Neural progenitor cell (in vitro differentiated cells): ENCODE results near the gene STUB1. TPM values are rescaled to one million over a fixed set of nuclear protein-coding genes. Genes with fewer than 3 reads are reported as not detected.

ENCODE experiments used
- DNase-seq: peaks from one replicate; pipeline ENCODE4 v3.0.0-alpha.2; 2016; ENCODE audit warnings: low spot score
- H2AFZ ChIP-seq: fragments of 200-600 bp; sonication (generic); replicated peaks from 2 replicates; pipeline ENCODE4 v1.6.1; 2016; ENCODE audit warnings: antibody characterized with exemption
- H3F3A ChIP-seq: fragments of 200-600 bp; sonication (generic); 2 replicates; pipeline ENCODE4 v1.6.1; 2016; ENCODE audit warnings: antibody characterized with exemption, low read depth
- H3K27ac ChIP-seq: fragments of 200-600 bp; sonication (generic); 2 replicates; pipeline ENCODE4 v1.5.1; 2016; ENCODE audit warnings: mild to moderate bottlenecking
- H3K27me3 ChIP-seq: fragments of 200-600 bp; sonication (generic); 2 replicates; pipeline ENCODE4 v1.6.1; 2016; ENCODE audit warnings: mild to moderate bottlenecking, moderate library complexity
- H3K36me3 ChIP-seq: fragments of 200-600 bp; sonication (generic); 2 replicates; pipeline ENCODE4 v1.5.1; 2016
- H3K4me1 ChIP-seq: fragments of 200-600 bp; sonication (generic); 2 replicates; pipeline ENCODE4 v1.6.1; 2016; ENCODE audit warnings: mixed run types
- H3K4me2 ChIP-seq: fragments of 200-600 bp; sonication (generic); 2 replicates; pipeline ENCODE4 v1.6.1; 2016
- H3K4me3 ChIP-seq: fragments of 200-600 bp; sonication (generic); 2 replicates; pipeline ENCODE4 v1.5.1; 2016
- H3K79me2 ChIP-seq: fragments of 200-600 bp; sonication (generic); 2 replicates; pipeline ENCODE4 v1.6.1; 2016; ENCODE audit warnings: low read depth
- H3K9ac ChIP-seq: fragments of 200-600 bp; sonication (generic); 2 replicates; pipeline ENCODE4 v1.6.1; 2016
- H3K9me3 ChIP-seq: fragments of 200-600 bp; sonication (generic); 2 replicates; pipeline ENCODE4 v1.5.1; 2016; ENCODE audit warnings: low read depth
- H4K20me1 ChIP-seq: fragments of 200-600 bp; sonication (generic); 2 replicates; pipeline ENCODE4 v1.6.1; 2016; ENCODE audit warnings: low read depth
- H3K27ac Mint-ChIP-seq: 3 replicates; pipeline ENCODE4 v1.8.0; 2021; ENCODE audit warnings: mixed read lengths
- H3K27me3 Mint-ChIP-seq: 2 replicates; pipeline ENCODE4 v1.8.0; 2022; ENCODE audit warnings: low read depth, mild to moderate bottlenecking, inconsistent platforms, moderate library complexity, mixed read lengths; ENCODE audit not compliant: insufficient read depth
- H3K36me3 Mint-ChIP-seq: 3 replicates; pipeline ENCODE4 v1.8.0; 2021; ENCODE audit warnings: mixed read lengths
- H3K4me1 Mint-ChIP-seq: 3 replicates; pipeline ENCODE4 v1.8.0; 2021; ENCODE audit warnings: mixed read lengths
- H3K4me3 Mint-ChIP-seq: 3 replicates; pipeline ENCODE4 v1.8.0; 2021; ENCODE audit warnings: mild to moderate bottlenecking, moderate library complexity, mixed read lengths
- H3K9me3 Mint-ChIP-seq: 3 replicates; pipeline ENCODE4 v1.8.0; 2020; ENCODE audit warnings: mixed read lengths
- EZH2 ChIP-seq: fragments of 200-600 bp; sonication (generic); IDR thresholded peaks from 2 replicates; pipeline ENCODE4 v1.6.1; 2017; ENCODE audit warnings: antibody characterized with exemption, mild to moderate bottlenecking, moderate library complexity
- EZH2phosphoT487 ChIP-seq: fragments of 200-600 bp; sonication (generic); IDR thresholded peaks from 2 replicates; pipeline ENCODE4 v1.6.1; 2017; ENCODE audit warnings: antibody characterized with exemption
- total RNA-seq: library from RNA; depleted of rRNA; stranded (reverse); fragments of >200 nt; gene quantifications from 2 replicates; pipeline ENCODE4 v1.2.3, GENCODE V29; 2015; ENCODE audit warnings: low replicate concordance
- TF ChIP-seq, protein P1 (sequence below): fragments of 200-600 bp; sonication (generic); IDR thresholded peaks from 2 replicates; pipeline ENCODE4 v1.5.1; 2017; ENCODE audit warnings: antibody characterized with exemption, mild to moderate bottlenecking

Gene STUB1
- total RNA-seq, 1 donor from 2014 or later, result 27.0 TPM

- H3K27me3 ChIP-seq, result peaks cover 8% of the 10 kb centered on the region
- no peak overlapping the region for H3K4me3 ChIP-seq
- H3F3A ChIP-seq, result peaks cover 30% of the 10 kb centered on the region
- no peaks in the 10 kb centered on the region for H3K9me3 ChIP-seq
- H3K4me3 Mint-ChIP-seq, result peak overlapping the region; percentile 89
- H3K4me2 ChIP-seq, result no peak overlapping the region
- no peaks in the 10 kb centered on the region for H3K36me3 ChIP-seq
- H3K36me3 Mint-ChIP-seq, result peaks cover 2% of the 10 kb centered on the region
- H2AFZ ChIP-seq, result no peak overlapping the region
- TF ChIP-seq EZH2phosphoT487 (no peak), EZH2 (no peak)
- TF ChIP-seq, protein P1, sequence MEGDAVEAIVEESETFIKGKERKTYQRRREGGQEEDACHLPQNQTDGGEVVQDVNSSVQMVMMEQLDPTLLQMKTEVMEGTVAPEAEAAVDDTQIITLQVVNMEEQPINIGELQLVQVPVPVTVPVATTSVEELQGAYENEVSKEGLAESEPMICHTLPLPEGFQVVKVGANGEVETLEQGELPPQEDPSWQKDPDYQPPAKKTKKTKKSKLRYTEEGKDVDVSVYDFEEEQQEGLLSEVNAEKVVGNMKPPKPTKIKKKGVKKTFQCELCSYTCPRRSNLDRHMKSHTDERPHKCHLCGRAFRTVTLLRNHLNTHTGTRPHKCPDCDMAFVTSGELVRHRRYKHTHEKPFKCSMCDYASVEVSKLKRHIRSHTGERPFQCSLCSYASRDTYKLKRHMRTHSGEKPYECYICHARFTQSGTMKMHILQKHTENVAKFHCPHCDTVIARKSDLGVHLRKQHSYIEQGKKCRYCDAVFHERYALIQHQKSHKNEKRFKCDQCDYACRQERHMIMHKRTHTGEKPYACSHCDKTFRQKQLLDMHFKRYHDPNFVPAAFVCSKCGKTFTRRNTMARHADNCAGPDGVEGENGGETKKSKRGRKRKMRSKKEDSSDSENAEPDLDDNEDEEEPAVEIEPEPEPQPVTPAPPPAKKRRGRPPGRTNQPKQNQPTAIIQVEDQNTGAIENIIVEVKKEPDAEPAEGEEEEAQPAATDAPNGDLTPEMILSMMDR, result no peak
- peaks cover 10% of the 10 kb centered on the region for H3K27me3 Mint-ChIP-seq
- H3K27ac ChIP-seq, result no peak overlapping the region
- no peaks in the 10 kb centered on the region for H3K9me3 Mint-ChIP-seq
- DNase-seq, result no peak
- H3K4me1 ChIP-seq, result peaks cover 37% of the 10 kb centered on the region
- peak overlapping the region; percentile 57 for H3K27ac Mint-ChIP-seq
- no peaks in the 10 kb centered on the region for H3K79me2 ChIP-seq
- H4K20me1 ChIP-seq, result peaks cover 60% of the 10 kb centered on the region
- no peak overlapping the region for H3K9ac ChIP-seq
- H3K4me1 Mint-ChIP-seq, result peaks cover 31% of the 10 kb centered on the region
Observed at GRCh38 chr16:718922-719321, 38.7 kb downstream of the STUB1 start.

- H4K20me1 ChIP-seq, result peaks cover 60% of the 10 kb centered on the region
- no peaks in the 10 kb centered on the region for H3K9me3 ChIP-seq
- no peak for TF ChIP-seq EZH2
- TF ChIP-seq, protein P1, result peak; percentile 19
- Mint-ChIP-seq H3K4me1 (peaks cover 27% of the 10 kb centered on the region), H3K9me3 (no peaks in the 10 kb centered on the region), H3K4me3 (peak overlapping the region; percentile 89), H3K27me3 (peaks cover 10% of the 10 kb centered on the region), H3K36me3 (peaks cover 2% of the 10 kb centered on the region), H3K27ac (peak overlapping the region; percentile 81)
- no peak overlapping the region for H2AFZ ChIP-seq
- no peaks in the 10 kb centered on the region for H3K36me3 ChIP-seq
- H3K79me2 ChIP-seq, result no peaks in the 10 kb centered on the region
- no peak overlapping the region for H3K27ac ChIP-seq
- H3K4me2 ChIP-seq, result peak overlapping the region; percentile 98
- peak overlapping the region; percentile 85 for H3K4me3 ChIP-seq
- peaks cover 34% of the 10 kb centered on the region for H3K4me1 ChIP-seq
- no peak for DNase-seq
- H3K9ac ChIP-seq, result peak overlapping the region; percentile 22
- peaks cover 29% of the 10 kb centered on the region for H3F3A ChIP-seq
- H3K27me3 ChIP-seq, result no peaks in the 10 kb centered on the region
Observed at GRCh38 chr16:719815-720446, 39.7 kb downstream of the STUB1 start.

GRCh38 chr16:720447-720989 lies 40.3 kb downstream of the STUB1 start:
- Histone ChIP-seq H3F3A (peaks cover 29% of the 10 kb centered on the region), H3K36me3 (no peaks in the 10 kb centered on the region), H3K9ac (peak overlapping the region; percentile 22), H3K27ac (peak overlapping the region; percentile 80), H4K20me1 (peaks cover 61% of the 10 kb centered on the region), H3K9me3 (no peaks in the 10 kb centered on the region), H3K4me2 (peak overlapping the region; percentile 98), H2AFZ (peak overlapping the region; percentile 84), H3K27me3 (peaks cover 5% of the 10 kb centered on the region), H3K4me3 (peak overlapping the region; percentile 85), H3K4me1 (peaks cover 34% of the 10 kb centered on the region), H3K79me2 (no peaks in the 10 kb centered on the region)
- Mint-ChIP-seq H3K9me3 (no peaks in the 10 kb centered on the region), H3K27ac (peak overlapping the region; percentile 81), H3K4me1 (peaks cover 27% of the 10 kb centered on the region), H3K27me3 (peaks cover 10% of the 10 kb centered on the region), H3K36me3 (peaks cover 2% of the 10 kb centered on the region), H3K4me3 (peak overlapping the region; percentile 89)
- peak; percentile 81 for DNase-seq
- TF ChIP-seq EZH2phosphoT487, result no peak
- TF ChIP-seq, protein P1, result peak; percentile 34
